ENCODE results near the gene USP28. TPM values are rescaled to one million over a fixed set of nuclear protein-coding genes. Genes with fewer than 3 reads are reported as not detected.

Gene USP28
- total and polyA plus RNA-seq, 2 of the 8 experiments (the other 6 are each of a cell fraction or from before 2014, with no cell fraction given), result 82.6 to 119 TPM

GRCh38 chr11:113895367-113896155 is 20.2 kb upstream of the USP28 start:
- no peaks in the 10 kb centered on the region for H4K20me1 ChIP-seq (replicated peaks in 1 of 2; ENCODE audit: control insufficient read depth in 1 of 2, insufficient read depth in 2 of 2, low read length in 2 of 2)
- H4K8ac ChIP-seq (ENCODE audit: extremely low read depth, insufficient read depth, low read length), result no peak overlapping the region
- H3K4ac ChIP-seq (replicated peaks; ENCODE audit: insufficient read length, low read depth, low read length), result no peak overlapping the region
- H2AFZ ChIP-seq (ENCODE audit: low read length), result no peak overlapping the region
- no peak overlapping the region for H3K14ac ChIP-seq (ENCODE audit: insufficient read length)
- H3K4me1 ChIP-seq (replicated peaks in 1 of 4; ENCODE audit: control insufficient read depth in 3 of 4, insufficient read depth in 4 of 4, low read length in 3 of 4), result peaks cover 0 to 13% (median 2%) of the 10 kb centered on the region in 4 experiments; a peak in 4 of 7 replicates
- no peak overlapping the region for H3K18ac ChIP-seq (ENCODE audit: extremely low read depth, low read length)
- H3K27ac ChIP-seq (ENCODE audit: low read depth, low read length), result no peak overlapping the region
- no peaks in the 10 kb centered on the region for H3K79me1 ChIP-seq (ENCODE audit: low read depth, low read length)
- no peak overlapping the region for H3K4me3 ChIP-seq (ENCODE audit: extremely low read depth in 1 of 4, insufficient read depth in 2 of 4, low read depth in 3 of 4, low read length in 4 of 4)
- H2BK15ac ChIP-seq (ENCODE audit: low read length), result no peak overlapping the region
- H3K79me2 ChIP-seq (ENCODE audit: control insufficient read depth in 1 of 2, insufficient read depth in 2 of 2, low read length in 2 of 2), result no peaks in the 10 kb centered on the region
- CTCF ChIA-PET (ENCODE audit: partially characterized antibody), result interaction anchor here (0.6 to 12.0 kb wide), 66 partner anchors 8 to 385 kb away, joined by 3 to 132 read pairs (median 5); partner anchors contain the start of genes HTR3A and HTR3B
- H2BK20ac ChIP-seq (ENCODE audit: low read length), result no peak overlapping the region
- FAIRE-seq (no peak), DNase-seq (ENCODE audit: low read depth in 1 of 2, low spot score in 2 of 2) (no peak)
- H2BK120ac ChIP-seq (replicated peaks; ENCODE audit: low read depth, low read length), result no peak overlapping the region
- H3K56ac ChIP-seq (replicated peaks; ENCODE audit: insufficient read length, low read depth, low read length), result no peak overlapping the region
- H4K5ac ChIP-seq (ENCODE audit: insufficient read length, low read depth, low read length), result no peak overlapping the region
- 61% methylated on average over 10 of the region's 10 CpGs; no CpG with 5 or more reads in 1 of the 2 experiments for WGBS, 2 experiments (ENCODE audit: extremely low coverage in 1 of 2, insufficient coverage in 1 of 2, insufficient read length in 1 of 2, insufficient replicate concordance in 2 of 2, low coverage in 1 of 2, low lambda C conversion rate in 2 of 2, missing lambda C conversion rate in 1 of 2)
- no peak overlapping the region for H2BK12ac ChIP-seq (ENCODE audit: low read depth, low read length)
- H3K36me3 ChIP-seq (ENCODE audit: control insufficient read depth in 2 of 4, insufficient read depth in 4 of 4, low read length in 3 of 4), result no peaks in the 10 kb centered on the region
- no peaks in the 10 kb centered on the region for H3K9me3 ChIP-seq (ENCODE audit: insufficient read depth in 2 of 2, low read depth in 1 of 2, low read length in 1 of 2)
- H3K23me2 ChIP-seq (ENCODE audit: low read depth, low read length), result no peaks in the 10 kb centered on the region
- TF ChIP-seq CTCF (IDR thresholded peaks at IDR 0.05; ENCODE audit: control extremely low read depth in 1 of 3, insufficient read depth in 1 of 3, low read depth in 1 of 3, low read length in 3 of 3) (0 out of 4 replicates have a peak, but pooled peaks of 1 of the 3 experiments have one; percentile 9), KDM4A (IDR thresholded peaks at IDR 0.05; ENCODE audit: low read depth, low read length, severe bottlenecking) (no peak), CEBPB (IDR thresholded peaks at IDR 0.05; ENCODE audit: low read depth, low read length) (no peak), ATF2 (IDR thresholded peaks at IDR 0.05; ENCODE audit: low read length) (no peak)
- H3K4me2 ChIP-seq (ENCODE audit: insufficient read depth in 1 of 2, low read depth in 2 of 2, low read length in 2 of 2), result peak overlapping the region; percentile 4 to 44; a peak in 1 of 4 replicates
- H2BK5ac ChIP-seq (ENCODE audit: low read depth, low read length), result no peak overlapping the region
- POLR2A ChIA-PET (ENCODE audit: partially characterized antibody), result interaction anchor here (0.8 to 4.2 kb wide), 4 partner anchors 12 to 33 kb away, joined by 3 to 20 read pairs (median 4); partner anchors contain the start of gene USP28
- H4K91ac ChIP-seq (replicated peaks; ENCODE audit: insufficient read length, low read length), result no peak overlapping the region
- no peak overlapping the region for H3K9ac ChIP-seq (replicated peaks in 1 of 4; ENCODE audit: extremely low read depth in 1 of 4, low read depth in 3 of 4, low read length in 3 of 4)
- H2AK5ac ChIP-seq (ENCODE audit: low read depth, low read length), result no peak overlapping the region
- H3K23ac ChIP-seq (ENCODE audit: insufficient read length), result no peak overlapping the region
- no peaks in the 10 kb centered on the region for H3K27me3 ChIP-seq (replicated peaks in 1 of 4; ENCODE audit: control insufficient read depth in 3 of 4, extremely low read depth in 1 of 4, insufficient read depth in 3 of 4, low read length in 3 of 4)

Measured in H1 (cell line).